Cardiac fibroblast (primary cell): Measurements from ENCODE around the gene FANCB.

Experiments used
- DNase-seq, 2 donors: peaks; one replicate each; pipeline versions ENCODE4 v3.0.0 to v3.0.0-alpha.2; 2010; ENCODE audit warnings: low read depth in 2 of 2
- H3K4me3 ChIP-seq, 2 donors: replicated peaks in 1 of 2; 1 replicate in 1 of 2; 2 replicates in 1 of 2; pipeline ENCODE4 v1.5.1; 2011; ENCODE audit warnings: low read depth in 2 of 2, low read length in 2 of 2, mild to moderate bottlenecking in 2 of 2, moderate library complexity in 1 of 2
- TF ChIP-seq, protein P1 (sequence below): IDR thresholded peaks from one replicate; pipeline ENCODE4 v1.5.1; 2011; ENCODE audit warnings: low read depth, mild to moderate bottlenecking, low read length, inconsistent platforms

FANCB gene

DNA sequence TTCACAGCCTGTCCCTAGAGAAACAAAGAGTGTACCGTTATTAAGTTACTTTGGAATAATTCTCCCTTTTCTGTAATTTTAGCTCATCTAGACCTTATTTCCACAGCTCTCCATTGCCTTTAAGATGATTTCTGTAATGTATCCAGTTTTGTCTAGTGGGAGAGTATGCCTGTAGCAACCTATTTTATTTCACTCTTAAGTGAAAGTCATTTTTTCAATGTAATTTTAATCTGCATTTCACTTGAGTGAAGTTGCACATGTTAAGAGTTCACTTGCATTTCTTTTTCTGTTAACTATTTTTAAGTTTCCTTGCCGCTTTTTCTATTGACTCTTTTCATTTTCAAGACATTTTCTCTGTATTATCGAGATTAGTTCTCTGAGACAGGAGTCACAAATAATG is 46.5 kb downstream of the FANCB start:
- DNase-seq, result no peak
- H3K4me3 ChIP-seq, result no peak overlapping the region
- TF ChIP-seq, protein P1, sequence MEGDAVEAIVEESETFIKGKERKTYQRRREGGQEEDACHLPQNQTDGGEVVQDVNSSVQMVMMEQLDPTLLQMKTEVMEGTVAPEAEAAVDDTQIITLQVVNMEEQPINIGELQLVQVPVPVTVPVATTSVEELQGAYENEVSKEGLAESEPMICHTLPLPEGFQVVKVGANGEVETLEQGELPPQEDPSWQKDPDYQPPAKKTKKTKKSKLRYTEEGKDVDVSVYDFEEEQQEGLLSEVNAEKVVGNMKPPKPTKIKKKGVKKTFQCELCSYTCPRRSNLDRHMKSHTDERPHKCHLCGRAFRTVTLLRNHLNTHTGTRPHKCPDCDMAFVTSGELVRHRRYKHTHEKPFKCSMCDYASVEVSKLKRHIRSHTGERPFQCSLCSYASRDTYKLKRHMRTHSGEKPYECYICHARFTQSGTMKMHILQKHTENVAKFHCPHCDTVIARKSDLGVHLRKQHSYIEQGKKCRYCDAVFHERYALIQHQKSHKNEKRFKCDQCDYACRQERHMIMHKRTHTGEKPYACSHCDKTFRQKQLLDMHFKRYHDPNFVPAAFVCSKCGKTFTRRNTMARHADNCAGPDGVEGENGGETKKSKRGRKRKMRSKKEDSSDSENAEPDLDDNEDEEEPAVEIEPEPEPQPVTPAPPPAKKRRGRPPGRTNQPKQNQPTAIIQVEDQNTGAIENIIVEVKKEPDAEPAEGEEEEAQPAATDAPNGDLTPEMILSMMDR, result no peak

- DNase-seq, result no peak
- TF ChIP-seq, protein P1, result no peak
- H3K4me3 ChIP-seq, result no peak overlapping the region
Observed at GRCh38 chrX:14825851-14826250, 47.0 kb downstream of the FANCB start.

- H3K4me3 ChIP-seq, result no peak overlapping the region
- no peak for DNase-seq
- TF ChIP-seq, protein P1, result no peak
Observed at GRCh38 chrX:14819769-14820168, 53.1 kb downstream of the FANCB start.

GRCh38 chrX:14817571-14817970 is 55.3 kb downstream of the FANCB start:
- TF ChIP-seq, protein P1, result no peak
- no peak for DNase-seq
- no peak overlapping the region for H3K4me3 ChIP-seq

DNA sequence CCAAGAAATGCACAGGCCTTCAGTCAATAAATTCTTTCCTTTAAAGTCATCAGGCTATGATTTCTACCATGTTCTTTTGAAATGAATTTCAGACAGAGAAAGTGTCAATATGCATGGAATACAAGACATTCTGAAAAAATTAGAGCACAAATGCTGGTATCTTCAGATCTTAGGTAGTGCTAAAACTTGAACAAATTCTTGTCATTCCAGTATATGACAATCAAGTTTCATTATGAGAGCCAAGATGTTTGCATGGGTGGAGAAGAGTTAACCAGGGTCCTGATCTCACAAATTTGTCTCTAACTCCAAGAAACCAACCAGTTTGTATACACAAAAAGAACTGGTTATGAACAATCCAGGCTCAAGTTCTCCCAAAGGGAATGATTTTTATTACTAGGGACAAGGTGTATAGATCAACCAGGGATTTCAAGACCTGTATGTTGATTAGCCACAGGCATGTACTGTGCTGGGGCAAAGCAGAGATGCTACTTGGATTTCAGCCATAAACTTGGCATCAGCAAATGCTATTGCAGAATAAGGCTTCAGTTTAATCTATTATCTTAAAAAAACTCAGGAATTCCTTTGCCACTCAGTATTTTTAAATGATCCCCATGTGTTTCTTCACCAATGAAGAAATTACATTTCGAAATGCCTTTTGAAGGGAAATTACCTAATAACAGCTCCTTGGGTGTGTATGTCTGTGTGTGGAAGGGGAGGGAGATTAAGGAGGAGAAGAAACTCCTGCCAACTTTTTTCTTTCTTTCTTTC is 69.7 kb downstream of the FANCB start:
- TF ChIP-seq, protein P1, result no peak
- peak; percentile 30 to 33 for DNase-seq
- H3K4me3 ChIP-seq, result no peak overlapping the region

- H3K4me3 ChIP-seq, result no peak overlapping the region
- TF ChIP-seq, protein P1, result no peak
- peak in 1 of 2 donors; percentile 36 for DNase-seq
Observed at GRCh38 chrX:14801136-14801535, 71.7 kb downstream of the FANCB start.
